Measurements from ENCODE around the gene TTC27.
"Not testable (repeated sequence)": the region's sequence is repeated elsewhere in the genome, so short reads cannot be mapped to it uniquely, and the experiment has no call there.

TTC27 gene

DNA sequence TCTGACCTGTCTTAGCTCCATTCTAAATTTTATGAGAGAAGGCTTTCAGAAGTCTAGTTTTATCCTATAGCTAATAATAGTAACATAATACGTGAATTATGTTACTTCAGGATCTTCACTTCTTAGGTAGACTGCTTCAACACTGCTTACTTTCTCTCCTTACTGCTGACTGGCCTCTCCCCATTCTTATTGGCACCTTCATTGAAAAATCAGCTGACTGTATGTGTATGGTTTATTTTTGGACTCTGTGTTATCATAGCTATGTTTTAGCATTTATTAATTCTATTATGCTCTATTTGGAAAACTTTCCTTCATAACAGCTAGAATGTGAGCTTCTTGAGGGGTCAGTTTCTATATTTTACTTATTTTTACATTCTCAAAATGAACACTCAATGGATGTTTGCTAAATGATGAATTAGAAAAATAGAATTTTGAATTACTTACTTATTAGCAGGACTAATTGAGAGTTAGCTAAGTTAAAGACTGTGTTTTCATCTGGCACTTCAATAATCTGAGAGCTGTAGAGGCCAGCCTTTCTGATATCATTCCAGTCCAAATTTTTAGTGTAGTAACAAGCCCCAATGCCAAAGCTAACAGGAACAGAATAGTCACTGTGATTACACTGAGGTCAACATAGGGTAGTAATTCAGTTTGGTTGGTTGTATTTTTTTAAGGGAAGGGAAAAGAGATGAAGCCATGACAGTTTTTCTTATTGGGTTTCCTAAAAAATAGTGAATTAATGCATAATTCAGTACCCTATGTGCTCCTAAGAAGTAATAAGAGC, 92.3 kb downstream of the TTC27 start:
- DNase-seq (ENCODE audit: low read depth in 2 of 2), result no peak

DNA sequence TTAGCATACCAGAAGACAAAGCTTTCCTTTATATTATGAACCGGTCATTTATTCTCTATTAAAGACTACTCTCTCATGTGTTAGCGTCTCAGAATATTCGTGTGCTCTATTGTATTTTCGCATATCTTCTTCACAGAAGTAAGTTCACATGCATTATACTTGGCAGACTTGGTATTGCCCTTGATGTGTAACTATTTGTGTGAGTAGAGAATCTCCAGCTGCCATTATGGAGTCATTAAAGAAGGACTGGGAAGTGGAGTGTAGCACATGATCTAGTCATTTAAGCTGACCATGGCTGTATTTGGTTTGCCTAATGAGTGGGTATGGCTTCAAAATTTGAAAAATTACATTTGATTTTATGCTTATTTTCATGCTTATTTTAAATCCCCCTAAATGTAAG, 92.9 kb downstream of the TTC27 start:
- DNase-seq (ENCODE audit: low read depth in 2 of 2), result no peak

DNA sequence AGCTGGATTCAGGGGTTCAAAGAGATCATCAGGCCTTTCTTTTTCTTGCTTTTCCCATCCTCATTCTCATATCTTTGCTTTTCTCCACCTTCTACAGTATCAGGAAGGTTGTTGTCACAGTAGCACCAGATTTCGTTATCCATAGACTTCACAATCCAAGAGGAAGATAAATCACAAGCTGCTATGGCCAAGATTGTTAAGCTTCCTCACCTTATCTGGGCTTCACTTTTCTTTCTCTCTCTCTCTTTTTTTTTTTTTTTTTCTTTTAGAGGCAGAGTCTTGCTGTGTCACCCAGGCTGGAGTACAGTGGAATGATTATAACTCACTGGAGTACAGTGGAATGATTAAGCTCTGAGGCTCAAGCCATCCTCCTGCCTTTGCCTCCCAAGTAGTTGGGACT, 93.5 kb downstream of the TTC27 start:
- no peak for DNase-seq (ENCODE audit: low read depth in 2 of 2)

DNA sequence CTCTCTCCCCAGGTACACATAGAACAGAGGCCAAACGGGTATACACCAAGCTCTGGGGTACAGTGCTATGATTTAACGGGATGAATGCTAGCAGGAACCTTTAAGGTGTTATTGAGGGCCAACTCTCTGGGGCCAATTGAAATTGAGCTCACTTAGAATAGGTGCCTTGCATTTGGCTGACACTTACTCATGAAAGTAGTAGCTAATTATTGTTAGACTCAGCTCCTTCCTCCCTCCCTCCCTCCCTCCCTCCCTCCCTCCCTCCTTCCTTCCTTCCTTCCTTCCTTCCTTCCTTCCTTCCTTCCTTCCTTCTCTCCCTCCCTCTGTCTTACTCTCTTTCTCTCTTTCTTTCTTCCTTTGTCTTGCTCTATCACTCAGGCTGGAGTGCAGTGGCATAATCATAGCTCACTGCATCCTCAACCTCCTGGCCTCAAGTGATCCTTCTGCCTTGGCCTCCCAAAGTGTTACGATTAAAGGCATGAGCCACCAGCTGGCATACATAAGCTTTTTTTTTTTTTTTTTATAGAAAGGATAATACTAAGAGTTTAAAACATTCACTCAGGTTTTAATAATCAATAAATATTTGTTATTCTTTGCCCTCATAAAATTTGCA, 95.7 kb downstream of the TTC27 start:
- DNase-seq (ENCODE audit: low read depth in 2 of 2), result no peak

DNA sequence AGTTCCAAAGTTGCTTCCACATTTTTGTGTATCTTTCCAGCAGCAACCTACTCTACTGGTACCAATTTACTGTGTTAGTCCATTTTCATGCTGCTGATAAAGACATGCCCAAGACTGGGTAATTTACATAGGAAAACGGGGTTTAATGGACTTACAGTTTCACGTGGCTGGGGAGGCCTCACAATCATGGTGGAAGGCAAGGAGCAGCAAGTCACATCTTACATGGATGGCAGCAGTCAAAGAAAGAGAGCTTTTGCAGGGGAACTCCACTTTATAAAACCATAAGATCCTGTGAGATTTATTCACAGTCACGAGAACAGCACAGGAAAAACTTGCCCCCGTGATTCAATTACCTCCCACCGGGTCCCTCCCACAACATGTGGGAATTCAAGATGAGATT, 98.8 kb downstream of the TTC27 start:
- not testable (repeated sequence) for DNase-seq (ENCODE audit: low read depth in 2 of 2)

DNA sequence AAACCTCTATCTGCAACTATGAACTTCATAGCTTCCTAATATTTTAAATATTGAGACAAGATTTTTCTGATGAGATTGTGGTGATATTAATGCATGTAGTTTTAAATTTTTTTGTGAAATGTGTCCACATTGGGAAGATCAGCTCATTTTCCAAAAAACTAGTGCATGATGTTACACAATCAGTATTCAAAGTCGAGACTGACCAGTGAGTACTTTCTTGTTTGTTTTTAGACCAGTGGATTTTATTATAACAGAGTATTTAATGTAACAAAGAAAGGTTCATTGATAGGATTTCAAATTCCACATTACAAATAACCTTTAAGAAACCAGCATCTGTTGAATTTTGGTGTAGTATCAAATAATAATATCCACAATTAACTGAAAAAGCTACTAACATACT, 99.3 kb downstream of the TTC27 start:
- no peak for DNase-seq (ENCODE audit: low read depth in 2 of 2)

DNA sequence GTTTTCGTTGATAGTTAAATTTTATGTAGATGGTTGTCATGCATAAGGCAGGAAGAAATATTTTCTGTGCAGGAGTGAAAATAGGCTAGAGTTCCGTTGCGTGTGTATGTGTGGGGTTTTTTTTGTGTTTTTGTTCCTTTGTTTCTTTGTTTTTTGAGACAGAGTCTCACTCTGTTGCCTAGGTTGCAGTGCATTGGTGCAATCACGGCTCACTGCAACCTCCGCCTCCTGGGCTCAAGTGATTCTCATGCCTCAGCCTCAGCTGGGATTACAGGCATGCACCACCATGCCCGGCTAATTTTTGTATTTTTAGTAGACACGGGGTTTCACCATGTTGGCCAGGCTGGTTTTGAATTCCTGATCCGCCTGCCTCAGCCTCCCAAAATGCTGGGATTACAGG, 103.1 kb downstream of the TTC27 start:
- DNase-seq (ENCODE audit: low read depth in 2 of 2), result not testable (repeated sequence)

DNA sequence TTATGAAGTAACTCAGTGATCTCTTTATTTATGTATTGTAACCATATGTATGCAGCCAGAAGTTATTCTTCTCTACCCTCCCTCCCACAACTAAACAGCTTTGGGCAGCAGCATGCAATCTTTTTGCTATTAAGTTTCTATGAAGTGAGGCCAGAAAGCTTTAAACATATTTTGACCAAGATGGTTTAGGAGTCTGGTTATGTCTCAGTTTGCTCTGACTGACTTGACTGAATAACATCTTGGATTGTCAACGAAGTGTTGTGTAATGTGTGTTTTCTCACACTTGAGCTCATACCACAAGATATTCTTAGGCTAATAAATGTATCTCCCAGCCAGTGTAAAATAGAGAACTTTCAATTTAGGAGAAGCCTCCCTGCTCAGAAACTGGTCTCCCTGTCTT, 104.3 kb downstream of the TTC27 start:
- no peak for DNase-seq (ENCODE audit: low read depth in 2 of 2)

DNA sequence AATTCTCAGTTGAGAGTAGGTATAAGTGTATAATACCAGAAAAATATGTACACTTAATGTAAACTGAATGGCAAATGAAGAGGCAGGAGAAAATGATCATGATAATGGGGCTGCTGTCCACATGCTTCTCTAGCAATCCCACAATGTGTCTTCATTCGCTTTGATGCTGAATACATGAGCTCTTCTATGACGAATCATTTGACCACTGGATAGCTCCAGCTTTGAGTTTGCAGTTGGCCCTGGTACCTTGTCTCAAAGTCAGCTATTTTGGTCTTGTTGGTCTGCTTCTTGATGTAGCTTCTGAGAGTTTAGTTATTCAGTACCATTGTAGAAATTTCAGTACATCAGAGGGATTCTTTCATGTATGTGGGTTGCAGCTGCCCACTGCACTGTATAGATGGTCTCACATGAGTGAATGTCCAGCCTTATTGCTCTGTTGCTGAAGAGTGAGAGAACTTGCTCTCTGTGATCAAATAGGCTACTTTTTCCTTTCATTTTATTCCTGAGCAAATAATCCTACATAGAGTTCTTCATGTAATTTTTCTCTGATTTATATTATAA, 105.1 kb downstream of the TTC27 start:
- no peak for DNase-seq (ENCODE audit: low read depth in 2 of 2)

DNA sequence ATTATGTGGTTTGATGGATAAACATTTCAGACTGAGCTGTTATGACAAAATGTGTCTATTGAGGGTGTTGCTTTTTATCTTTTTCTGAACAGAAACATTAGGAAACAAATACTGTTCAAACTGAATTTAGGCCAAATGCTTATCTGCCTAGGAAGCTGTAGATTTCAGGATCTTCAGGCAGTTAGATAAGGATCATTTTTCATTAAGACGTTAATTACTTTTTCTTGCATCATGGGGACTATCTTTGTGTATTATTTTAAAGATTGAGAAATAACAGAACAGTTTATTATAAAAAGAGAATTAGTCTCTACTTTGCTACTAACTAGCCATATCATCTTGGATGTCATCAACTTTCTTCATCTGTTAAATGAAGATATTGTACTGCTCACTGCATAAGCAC, 107.5 kb downstream of the TTC27 start:
- no peak for DNase-seq (ENCODE audit: low read depth in 2 of 2)

DNA sequence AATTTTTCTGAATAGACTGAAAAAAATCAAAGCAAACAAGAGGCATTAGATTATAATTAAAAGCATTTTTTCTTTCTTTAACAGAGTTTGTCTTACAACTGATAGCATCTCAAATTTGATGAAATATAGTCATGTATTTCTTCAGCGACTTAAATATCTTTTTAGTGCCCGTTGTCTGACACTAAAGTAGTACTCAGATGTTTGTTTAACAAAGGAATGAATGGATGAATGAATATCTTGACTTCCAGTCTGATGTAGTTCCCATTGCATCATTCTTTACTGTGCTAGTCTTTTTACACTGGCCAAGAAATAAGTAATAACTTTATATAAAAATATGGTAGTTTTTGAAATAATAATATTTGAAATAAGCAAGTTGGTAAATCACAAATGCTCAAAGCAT, 111.1 kb downstream of the TTC27 start:
- no peak for DNase-seq (ENCODE audit: low read depth in 2 of 2)

DNA sequence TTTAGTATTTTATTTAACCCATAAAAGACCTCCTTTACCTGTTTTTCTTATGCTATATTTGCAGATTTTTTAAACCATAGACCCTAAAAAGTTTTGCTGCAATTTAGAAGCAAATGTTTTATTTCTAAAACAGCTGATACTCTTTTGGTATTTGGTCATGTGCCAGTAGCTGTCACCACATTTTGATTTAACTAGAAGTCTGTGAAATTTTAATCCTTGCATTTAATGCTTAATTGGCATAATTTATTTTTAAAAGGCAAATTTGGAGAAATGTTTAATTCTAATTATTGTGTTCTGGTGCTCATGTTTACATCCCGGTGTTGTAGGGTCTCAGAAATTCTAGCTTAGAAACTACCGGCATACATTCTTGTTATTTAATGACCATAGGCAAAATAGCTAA, 111.8 kb downstream of the TTC27 start:
- no peak for DNase-seq (ENCODE audit: low read depth in 2 of 2)

DNA sequence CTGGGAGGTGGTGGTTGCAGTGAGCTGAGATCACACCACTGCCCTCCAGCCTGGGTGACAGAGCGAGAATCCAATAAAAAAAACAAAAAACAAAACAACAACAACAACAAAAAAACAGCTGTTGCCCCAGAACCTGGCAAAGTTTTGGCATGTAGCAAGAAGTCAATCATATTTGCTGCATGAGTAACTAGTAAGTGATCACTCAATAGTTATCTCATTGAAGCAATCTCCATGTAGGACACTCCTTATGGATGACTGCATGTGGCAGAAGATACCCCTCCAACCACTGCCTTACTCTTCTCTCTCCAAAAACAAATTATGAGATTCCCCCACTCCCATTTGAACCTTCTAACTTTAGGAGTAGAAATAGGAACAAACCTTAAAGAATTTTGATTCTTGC, 113.7 kb downstream of the TTC27 start:
- no peak for DNase-seq (ENCODE audit: low read depth in 2 of 2)

DNA sequence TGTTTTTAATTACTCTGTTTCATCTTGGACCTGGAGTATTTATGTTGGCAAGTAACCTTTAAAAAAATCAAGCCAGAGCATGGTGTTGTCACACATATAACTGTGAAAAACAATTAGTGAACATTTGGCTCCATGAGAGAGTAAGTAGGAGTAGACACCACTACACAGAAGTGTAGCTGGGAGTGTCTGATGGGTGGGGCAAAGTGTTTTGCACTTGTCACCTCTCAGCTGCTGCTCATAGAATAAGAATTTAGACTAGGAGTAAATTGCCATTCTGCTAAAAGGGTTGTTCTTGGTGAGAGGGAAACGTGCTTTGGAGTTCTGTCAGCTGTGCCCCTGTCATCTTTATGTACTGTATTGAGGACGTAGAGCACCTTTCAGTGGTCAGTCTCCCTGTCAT, 114.5 kb downstream of the TTC27 start:
- no peak for DNase-seq (ENCODE audit: low read depth in 2 of 2)

DNA sequence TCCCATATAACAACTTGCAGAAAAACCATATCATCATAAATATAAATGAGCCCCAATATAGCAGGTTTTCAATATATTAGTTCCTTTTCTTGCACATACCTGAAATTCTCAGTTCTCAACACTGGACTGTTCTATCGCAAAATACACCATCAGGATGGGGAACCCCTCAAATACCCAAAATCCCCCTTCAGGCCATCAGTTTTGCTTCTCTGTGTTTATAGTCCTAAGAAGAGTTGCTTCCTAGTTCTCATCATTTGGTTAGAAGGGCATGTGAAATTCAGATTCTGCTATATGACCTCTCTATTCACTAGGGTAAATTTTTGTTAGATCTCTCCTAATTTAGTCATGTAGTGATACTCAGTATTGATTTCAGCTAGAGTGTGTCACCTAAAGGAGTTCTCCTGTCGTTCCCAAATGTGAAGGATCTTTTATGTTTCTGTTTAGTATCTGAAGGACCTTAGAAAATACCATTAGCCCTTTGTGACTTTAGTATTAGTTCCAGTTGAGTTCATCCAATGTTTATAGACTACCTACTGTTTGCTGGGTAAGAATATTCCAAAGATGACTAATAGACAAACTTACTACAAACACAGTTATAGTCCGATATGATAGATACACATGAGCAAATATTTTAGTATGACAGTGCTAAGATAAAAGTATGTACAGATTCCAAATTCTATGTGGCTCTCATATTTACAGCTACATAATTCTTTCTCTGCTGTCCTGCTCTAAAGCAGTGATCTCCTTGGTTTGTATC, 115.8 kb downstream of the TTC27 start:
- no peak for DNase-seq (ENCODE audit: low read depth in 2 of 2)

DNA sequence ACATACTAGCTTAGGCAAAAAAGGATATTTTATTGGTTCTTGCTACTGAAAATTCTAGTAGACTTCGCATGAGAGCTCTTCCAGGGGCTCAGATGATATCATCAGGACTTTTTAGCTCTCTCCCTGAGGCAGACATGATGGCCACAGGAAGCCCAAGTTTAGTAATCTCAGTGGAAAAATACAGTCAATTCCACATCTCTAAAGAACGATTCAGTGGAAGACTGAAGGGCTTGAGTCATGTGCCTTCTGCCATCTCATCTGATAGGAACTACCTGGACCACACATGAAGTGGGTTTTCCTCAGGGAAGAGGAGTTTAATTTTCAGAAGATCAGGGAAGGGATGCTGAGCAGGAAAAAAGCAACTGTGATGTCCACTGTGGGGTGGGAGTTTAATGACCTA, 117.3 kb downstream of the TTC27 start:
- no peak for DNase-seq (ENCODE audit: low read depth in 2 of 2)

DNA sequence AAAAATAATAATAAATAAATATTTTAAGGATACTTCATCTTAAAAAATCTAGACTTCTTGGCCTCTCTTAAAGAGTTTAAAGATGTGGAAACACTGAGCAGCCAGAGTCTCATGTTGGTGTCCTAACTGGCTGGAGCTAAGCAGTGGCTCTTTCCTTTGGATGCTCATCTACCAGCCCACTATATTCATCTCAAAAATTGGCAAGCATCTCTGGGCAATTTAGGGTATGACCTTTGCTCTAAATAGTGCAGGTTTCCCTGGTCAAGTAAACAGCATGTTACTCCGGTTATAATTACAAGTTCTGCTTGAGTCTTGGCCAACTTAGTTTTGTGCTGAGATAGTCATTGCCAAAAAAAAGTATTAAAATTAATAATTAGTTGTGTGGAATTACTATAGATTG, 117.8 kb downstream of the TTC27 start:
- no peak for DNase-seq (ENCODE audit: low read depth in 2 of 2)

DNA sequence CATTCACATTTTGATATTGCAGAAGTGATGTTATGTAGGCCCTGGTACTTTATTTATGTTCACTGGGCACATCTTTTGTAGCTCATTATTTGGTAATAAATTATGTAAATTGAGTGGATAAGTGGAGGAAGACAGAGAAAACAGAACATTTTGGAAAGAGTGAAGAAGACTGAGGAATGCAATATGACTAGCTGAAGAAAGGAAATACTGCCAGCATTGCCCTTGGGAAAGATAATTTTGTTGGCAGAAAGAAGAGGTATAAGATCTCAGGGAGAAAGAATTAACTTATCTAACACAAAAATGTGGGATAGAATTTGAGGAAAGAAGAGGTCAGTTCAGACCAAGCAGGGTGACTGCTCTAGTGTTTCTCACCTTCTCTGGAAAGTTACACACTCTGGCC, 118.8 kb downstream of the TTC27 start:
- DNase-seq (ENCODE audit: low read depth in 2 of 2), result no peak

DNA sequence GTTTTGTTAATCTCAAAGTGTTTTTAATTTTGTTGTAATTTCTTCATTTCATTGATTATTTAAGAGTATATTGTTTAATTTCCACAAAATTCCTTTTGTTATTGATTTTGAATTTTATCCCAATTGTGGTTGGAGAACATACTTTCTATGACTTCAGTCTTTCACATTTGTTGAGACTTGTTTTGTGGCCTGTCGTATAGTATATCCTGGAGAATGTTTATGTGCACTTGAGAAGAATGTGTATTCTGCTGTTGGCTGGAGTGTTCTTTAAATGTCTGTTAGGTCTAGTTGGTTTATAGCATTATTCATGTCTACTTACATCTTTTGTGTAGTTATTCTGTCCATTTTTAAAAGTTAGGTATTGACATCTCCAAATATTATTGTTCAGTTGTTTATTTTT, 120.3 kb downstream of the TTC27 start:
- no peak for DNase-seq (ENCODE audit: low read depth in 2 of 2)

DNA sequence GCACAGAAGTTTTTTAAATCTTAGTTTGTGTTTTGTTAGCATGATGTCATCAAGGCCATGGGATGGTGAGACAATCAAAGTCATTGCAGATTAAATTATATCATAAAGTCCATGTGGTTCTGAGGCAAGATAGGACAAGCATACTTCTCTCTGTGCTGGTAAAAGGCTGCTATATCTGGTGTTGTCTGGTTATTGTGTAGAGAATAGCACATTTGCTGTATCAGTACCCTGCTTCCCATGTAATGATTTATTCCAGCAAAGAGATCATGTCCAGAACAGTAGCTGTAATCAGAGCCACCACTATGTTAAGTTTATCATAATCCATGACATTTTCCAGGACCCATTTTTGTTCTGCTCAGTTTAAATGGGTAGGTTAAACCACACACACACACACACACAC, 123.0 kb downstream of the TTC27 start:
- DNase-seq (ENCODE audit: low read depth in 2 of 2), result no peak

DNA sequence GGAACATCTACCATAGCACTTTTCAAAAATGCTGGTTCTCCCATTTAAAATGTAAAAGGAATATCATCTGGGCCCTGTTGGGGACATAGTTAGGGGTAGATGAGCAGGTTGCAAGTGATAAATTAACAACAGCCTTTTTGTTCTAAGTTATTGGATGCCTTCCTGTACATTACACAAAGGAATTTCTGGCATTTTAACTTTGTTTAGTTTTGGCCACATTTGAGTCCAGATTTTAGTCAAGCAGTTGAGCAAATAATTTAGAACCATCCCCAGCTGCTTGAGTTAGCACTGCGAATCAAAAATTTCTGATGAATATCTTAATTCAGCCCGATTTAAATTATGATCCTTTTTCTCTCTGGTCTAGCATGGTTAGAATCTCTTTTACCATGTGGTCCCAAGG, 124.4 kb downstream of the TTC27 start:
- no peak for DNase-seq (ENCODE audit: low read depth in 2 of 2)

DNA sequence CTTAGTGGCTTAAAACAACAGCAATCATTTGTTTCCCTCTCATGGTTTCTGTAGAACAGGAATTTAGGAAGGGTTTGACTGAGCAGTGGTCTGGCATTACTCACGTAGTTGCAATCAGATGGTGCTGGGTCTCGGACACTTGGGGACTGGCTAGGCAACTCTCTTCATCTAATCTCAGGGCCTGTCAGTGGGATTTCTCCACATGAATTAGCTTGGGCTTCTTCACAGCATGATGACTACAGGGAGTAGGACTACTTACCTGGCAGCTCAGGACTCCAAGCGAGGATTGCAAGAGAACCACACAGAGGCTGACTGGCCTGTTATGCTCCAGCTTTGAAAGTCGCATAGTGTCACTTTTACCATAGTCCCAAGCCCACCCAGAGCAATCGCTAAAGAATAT, 125.1 kb downstream of the TTC27 start:
- DNase-seq (ENCODE audit: low read depth in 2 of 2), result no peak

DNA sequence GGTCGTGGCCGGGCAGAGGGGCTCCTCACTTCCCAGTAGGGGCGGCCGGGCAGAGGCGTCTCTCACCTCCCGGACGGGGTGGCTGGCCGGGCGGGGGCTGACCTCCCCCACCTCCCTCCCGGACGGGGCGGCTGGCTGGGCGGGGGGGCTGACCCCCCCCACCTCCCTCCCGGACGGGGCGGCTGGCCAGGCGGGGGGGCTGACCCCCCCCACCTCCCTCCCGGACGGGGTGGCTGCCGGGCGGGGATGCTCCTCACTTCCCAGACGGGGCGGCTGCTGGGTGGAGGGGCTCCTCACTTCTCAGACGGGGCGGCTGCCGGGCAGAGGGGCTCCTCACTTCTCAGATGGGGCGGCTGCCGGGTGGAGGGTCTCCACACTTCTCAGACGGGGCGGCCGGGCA, 126.8 kb downstream of the TTC27 start:
- not testable (repeated sequence) for DNase-seq (ENCODE audit: low read depth in 2 of 2)
